Measurements from ENCODE around the gene RIMS1. TPM values are rescaled to one million over a fixed set of nuclear protein-coding genes. Genes with fewer than 3 reads are reported as not detected.

Gene RIMS1
- total and polyA plus RNA-seq, 2 donors (not counting 3 experiments of a cell fraction or from before 2014, with no cell fraction given) = 0.15 TPM; not detected in 1

DNA sequence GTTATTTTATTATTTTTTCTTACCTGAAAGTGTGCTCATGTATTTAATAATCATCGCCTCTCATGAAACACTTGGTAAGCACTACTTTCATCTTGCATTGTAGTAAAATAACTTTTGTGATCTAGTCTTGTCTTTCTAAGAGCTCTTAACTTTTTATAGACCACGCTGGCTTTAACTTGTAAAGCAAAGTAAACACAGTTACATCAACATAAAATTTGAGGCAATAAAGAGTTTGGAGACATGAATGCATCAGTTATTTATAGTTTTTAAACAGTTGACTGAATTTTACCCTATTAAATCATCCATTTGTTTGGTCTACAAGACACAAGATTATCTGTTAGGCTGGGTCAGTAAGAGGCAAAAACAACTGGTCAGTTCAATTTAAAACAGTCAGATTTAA lies 517.1 kb downstream of the RIMS1 start:
- TF ChIP-seq MYC (IDR thresholded peaks at IDR 0.05; ENCODE audit: low read depth, low read length) (no peak), GATA2 (IDR thresholded peaks at IDR 0.05; ENCODE audit: insufficient read depth, insufficient read length, low read depth, low read length) (no peak), FOS (IDR thresholded peaks at IDR 0.05; ENCODE audit: borderline replicate concordance, insufficient read depth, low read length) (no peak), POLR2A (IDR thresholded peaks at IDR 0.05; ENCODE audit: low read depth, low read length) (no peak), JUN (IDR thresholded peaks at IDR 0.05; ENCODE audit: borderline replicate concordance, insufficient read depth, insufficient read length, low read depth) (no peak), POLR2AphosphoS5 (IDR thresholded peaks at IDR 0.05; ENCODE audit: insufficient read depth, low read depth, low read length) (no peak), EZH2 (IDR thresholded peaks at IDR 0.05; ENCODE audit: borderline replicate concordance, low read depth, low read length, severe bottlenecking) (no peak)
- TF ChIP-seq, protein P1, sequence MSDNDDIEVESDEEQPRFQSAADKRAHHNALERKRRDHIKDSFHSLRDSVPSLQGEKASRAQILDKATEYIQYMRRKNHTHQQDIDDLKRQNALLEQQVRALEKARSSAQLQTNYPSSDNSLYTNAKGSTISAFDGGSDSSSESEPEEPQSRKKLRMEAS (IDR thresholded peaks at IDR 0.05; ENCODE audit: insufficient read depth, insufficient read length) = no peak
- TF ChIP-seq, protein P2, sequence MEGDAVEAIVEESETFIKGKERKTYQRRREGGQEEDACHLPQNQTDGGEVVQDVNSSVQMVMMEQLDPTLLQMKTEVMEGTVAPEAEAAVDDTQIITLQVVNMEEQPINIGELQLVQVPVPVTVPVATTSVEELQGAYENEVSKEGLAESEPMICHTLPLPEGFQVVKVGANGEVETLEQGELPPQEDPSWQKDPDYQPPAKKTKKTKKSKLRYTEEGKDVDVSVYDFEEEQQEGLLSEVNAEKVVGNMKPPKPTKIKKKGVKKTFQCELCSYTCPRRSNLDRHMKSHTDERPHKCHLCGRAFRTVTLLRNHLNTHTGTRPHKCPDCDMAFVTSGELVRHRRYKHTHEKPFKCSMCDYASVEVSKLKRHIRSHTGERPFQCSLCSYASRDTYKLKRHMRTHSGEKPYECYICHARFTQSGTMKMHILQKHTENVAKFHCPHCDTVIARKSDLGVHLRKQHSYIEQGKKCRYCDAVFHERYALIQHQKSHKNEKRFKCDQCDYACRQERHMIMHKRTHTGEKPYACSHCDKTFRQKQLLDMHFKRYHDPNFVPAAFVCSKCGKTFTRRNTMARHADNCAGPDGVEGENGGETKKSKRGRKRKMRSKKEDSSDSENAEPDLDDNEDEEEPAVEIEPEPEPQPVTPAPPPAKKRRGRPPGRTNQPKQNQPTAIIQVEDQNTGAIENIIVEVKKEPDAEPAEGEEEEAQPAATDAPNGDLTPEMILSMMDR (IDR thresholded peaks at IDR 0.05; ENCODE audit: extremely low read depth in 1 of 2, insufficient read depth in 1 of 2, low read depth in 1 of 2, low read length in 2 of 2) = no peak
- intact Hi-C loops (cut with micrococcal nuclease) (no loop called here), dilution Hi-C loops (cut with MboI; ENCODE audit: extremely low pct_ligation_motif_present, low sequenced_read_pairs) (no loop called here)
- Histone ChIP-seq H2AFZ (ENCODE audit: low read depth, low read length) (no peak overlapping the region), H3K9ac (replicated peaks; ENCODE audit: extremely low read depth, insufficient read depth, low read length) (no peak overlapping the region), H3K9me3 (replicated peaks; ENCODE audit: control insufficient read depth, insufficient read depth, low read length) (no peaks in the 10 kb centered on the region), H3K27ac (ENCODE audit: insufficient read depth, low read depth, low read length) (no peak overlapping the region), H3K36me3 (ENCODE audit: control insufficient read depth in 2 of 2, extremely low read depth in 1 of 2, insufficient read depth in 2 of 2, low read length in 2 of 2) (no peaks in the 10 kb centered on the region), H3K27me3 (ENCODE audit: control insufficient read depth in 2 of 2, insufficient read depth in 2 of 2, low read length in 2 of 2) (peaks cover 4 to 12% of the 10 kb centered on the region in 2 experiments), H3K79me2 (ENCODE audit: control insufficient read depth, insufficient read depth, low read length) (no peaks in the 10 kb centered on the region), H3K4me2 (ENCODE audit: insufficient read depth, low read length) (no peak overlapping the region), H4K20me1 (replicated peaks; ENCODE audit: control insufficient read depth, extremely low read depth, insufficient read depth, low read length) (no peaks in the 10 kb centered on the region), H3K4me3 (replicated peaks in 1 of 3; ENCODE audit: insufficient read depth in 1 of 3, low read depth in 1 of 3, low read length in 3 of 3) (no peak overlapping the region), H3K4me1 (ENCODE audit: control insufficient read depth, extremely low read depth, insufficient read depth, low read length) (no peaks in the 10 kb centered on the region), H3K9me1 (replicated peaks; ENCODE audit: control insufficient read depth, extremely low read depth, insufficient read depth, low read length) (no peaks in the 10 kb centered on the region)
- ChIA-PET CTCF (interaction anchor here (2.1 kb wide), 1 partner anchor 9 kb away, joined by 12 read pairs; no protein-coding TSS in a partner anchor), POLR2A (no interaction called here)
- FAIRE-seq (no peak), DNase-seq (ENCODE audit: low read depth, low spot score) (no peak)
- no TSS peak for BruUV-seq (replicated peaks)
